SU-DHL-6 (cell line): Measurements from ENCODE around the gene SAP30.

Experiments used
- CTCF ChIP-seq: fragments of 200-600 bp; sonication (generic); IDR thresholded peaks from one replicate; pipeline ENCODE4 v1.5.1; 2017; ENCODE audit warnings: antibody characterized with exemption, mild to moderate bottlenecking, low read length, moderate library complexity; ENCODE audit not compliant: insufficient read depth, poor library complexity, severe bottlenecking
- EZH2phosphoT487 ChIP-seq: fragments of 200-600 bp; sonication (generic), shearing (Covaris generic); conservative IDR thresholded peaks from 2 replicates; pipeline ENCODE4 v1.6.1; 2018; ENCODE audit warnings: mild to moderate bottlenecking, antibody characterized with exemption, low read length, moderate library complexity, mixed read lengths

GRCh38 chr4:173410079-173410478 lies 39.3 kb downstream of the SAP30 start:
- TF ChIP-seq CTCF (no peak), EZH2phosphoT487 (no peak)
